HepG2 (cell line): ENCODE measurements around the gene IQCK.

ENCODE experiments used
- DDIT3 ChIP-seq: sonication (generic); formaldehyde crosslinking; IDR thresholded peaks from 2 replicates; pipeline ENCODE4 v1.4.0; 2020; ENCODE audit warnings: mild to moderate bottlenecking, missing genetic modification reagents
- FOXA1 ChIP-seq, 2 experiments: fragments of 450-650 bp in 1 of 2; sonication (generic) in 1 of 2; formaldehyde crosslinking in 1 of 2; IDR thresholded peaks; 2 replicates each; pipeline versions ENCODE4 v1.4.0 to v1.6.1; 2016 to 2020; ENCODE audit warnings: missing genetic modification reagents in 1 of 2
- MTF2 ChIP-seq: sonication (generic); formaldehyde crosslinking; IDR thresholded peaks from 2 replicates; pipeline ENCODE4 v1.5.0; 2020; ENCODE audit warnings: missing genetic modification reagents, borderline replicate concordance
- NFIC ChIP-seq: IDR thresholded peaks from 2 replicates; pipeline ENCODE4 v1.6.1; 2012; ENCODE audit warnings: mild to moderate bottlenecking, low read length, inconsistent platforms
- POLR2A ChIP-seq, 2 experiments: IDR thresholded peaks; 2 replicates each; pipeline ENCODE4 v1.6.1; 2011; ENCODE audit warnings: low read depth in 2 of 2, low read length in 2 of 2, mild to moderate bottlenecking in 1 of 2, moderate library complexity in 1 of 2; ENCODE audit not compliant: insufficient read depth in 1 of 2
- RBAK ChIP-seq: sonication (generic); formaldehyde crosslinking; IDR thresholded peaks from 2 replicates; pipeline ENCODE4 v1.5.1; 2020; ENCODE audit warnings: mild to moderate bottlenecking, missing genetic modification reagents
- SETDB1 ChIP-seq: sonication (generic); formaldehyde crosslinking; IDR thresholded peaks from 2 replicates; pipeline ENCODE4 v1.5.1; 2020; ENCODE audit warnings: missing genetic modification reagents, mild to moderate bottlenecking, borderline replicate concordance
- SUZ12 ChIP-seq: fragments of 150-350 bp; IDR thresholded peaks from 2 replicates; pipeline ENCODE4 v1.6.1; 2014; ENCODE audit warnings: low read depth, low read length
- ZNF275 ChIP-seq: sonication (generic); formaldehyde crosslinking; IDR thresholded peaks from 2 replicates; pipeline ENCODE4 v1.8.0; 2022; ENCODE audit warnings: missing genetic modification reagents, mild to moderate bottlenecking, inconsistent platforms, borderline replicate concordance
- ZNF362 ChIP-seq: sonication (generic); formaldehyde crosslinking; IDR thresholded peaks from 2 replicates; pipeline ENCODE4 v1.4.0; 2020; ENCODE audit warnings: missing genetic modification reagents, mild to moderate bottlenecking, borderline replicate concordance
- ZNF567 ChIP-seq: sonication (generic); formaldehyde crosslinking; IDR thresholded peaks from 2 replicates; pipeline ENCODE4 v1.8.1; 2023; ENCODE audit warnings: mild to moderate bottlenecking, missing genetic modification reagents, borderline replicate concordance

- TF ChIP-seq SETDB1 (CRISPR knock-in tag) (no peak), NFIC (no peak), FOXA1 (IDR thresholded peaks at IDR 0.05) (no peak), FOXA1 (CRISPR knock-in tag; IDR thresholded peaks at IDR 0.05) (no peak), ZNF362 (CRISPR knock-in tag) (no peak), ZNF275 (CRISPR knock-in tag) (no peak), ZNF567 (CRISPR knock-in tag) (no peak), SUZ12 (no peak), DDIT3 (CRISPR knock-in tag) (no peak), RBAK (no peak), MTF2 (no peak), POLR2A (IDR thresholded peaks at IDR 0.05; ENCODE audit: insufficient read depth in 1 of 2, low read depth in 2 of 2, low read length in 2 of 2) (no peak)
Measured at GRCh38 chr16:19884611-19885450, 166.8 kb downstream of the IQCK start, which contains the start of gene GPRC5B.
